GM21529 (cell line): Measurements from ENCODE around the gene SEL1L3.
"Not testable (repeated sequence)": the region's sequence is repeated elsewhere in the genome, so short reads cannot be mapped to it uniquely, and the experiment has no call there.

Experiments used
- ATAC-seq: cut with Tn5 transposase; IDR thresholded peaks from one replicate; pipeline ENCODE4 v1.9.1; 2021; ENCODE audit not compliant: unreplicated experiment

Gene SEL1L3

GRCh38 chr4:25862411-25863346 is at the start of gene SEL1L3:
Gene SEL1L3, minus strand, starts transcription at chr4:25862988. Its CDS starts 152 bp downstream, at chr4:25862836.
- peak; percentile 41 for ATAC-seq

GRCh38 chr4:25911356-25911755 is 48.6 kb upstream of the SEL1L3 start:
- ATAC-seq: no peak

GRCh38 chr4:25908491-25908901 is 45.7 kb upstream of the SEL1L3 start:
- no peak for ATAC-seq

- ATAC-seq: not testable (repeated sequence)
These were observed 43.3 kb upstream of the SEL1L3 start for GRCh38 chr4:25906113-25906512.

GRCh38 chr4:25905371-25905770 is 42.6 kb upstream of the SEL1L3 start:
- no peak for ATAC-seq

- ATAC-seq: no peak
These were observed 41.9 kb upstream of the SEL1L3 start for GRCh38 chr4:25904748-25905082.

GRCh38 chr4:25903900-25904747 is 41.3 kb upstream of the SEL1L3 start:
- no peak for ATAC-seq

GRCh38 chr4:25901030-25901430 is 38.2 kb upstream of the SEL1L3 start:
- no peak for ATAC-seq

GRCh38 chr4:25900310-25900709 is 37.5 kb upstream of the SEL1L3 start:
- no peak for ATAC-seq

GRCh38 chr4:25896776-25897539 is 34.2 kb upstream of the SEL1L3 start:
- ATAC-seq: no peak

- ATAC-seq: no peak
These were observed 30.0 kb upstream of the SEL1L3 start for GRCh38 chr4:25892796-25893195.

- ATAC-seq: no peak
These were observed 28.0 kb upstream of the SEL1L3 start for GRCh38 chr4:25890571-25891485.

GRCh38 chr4:25889589-25890503 is 27.1 kb upstream of the SEL1L3 start:
- ATAC-seq: no peak

- ATAC-seq: no peak
These were observed 26.0 kb upstream of the SEL1L3 start for GRCh38 chr4:25888781-25889180.

GRCh38 chr4:25884031-25884782 is 21.4 kb upstream of the SEL1L3 start:
- ATAC-seq: no peak

GRCh38 chr4:25883565-25883964 is 20.8 kb upstream of the SEL1L3 start:
- ATAC-seq: no peak

GRCh38 chr4:25882226-25882625 is 19.4 kb upstream of the SEL1L3 start:
- no peak for ATAC-seq

GRCh38 chr4:25881193-25881592 is 18.4 kb upstream of the SEL1L3 start:
- ATAC-seq: no peak
